22Rv1 (cell line): ENCODE measurements around the gene BABAM2.

Experiments used
- CTCF ChIP-seq: fragments of 450-650 bp; IDR thresholded peaks from 2 replicates; pipeline ENCODE4 v1.5.1; 2017; ENCODE audit warnings: mild to moderate bottlenecking
- ZFX ChIP-seq: fragments of 450-650 bp; IDR thresholded peaks from 2 replicates; pipeline ENCODE4 v1.6.1; 2017; ENCODE audit warnings: antibody characterized with exemption, borderline replicate concordance

- TF ChIP-seq CTCF (no peak), ZFX (no peak)
These were observed 87.3 kb downstream of the BABAM2 start for GRCh38 chr2:27977731-27978312.
